Thymus (tissue), 11 donors: Measurements from ENCODE around the gene UBE2Z. TPM values are rescaled to one million over a fixed set of nuclear protein-coding genes. Genes with fewer than 3 reads are reported as not detected.

Source experiments
- DNase-seq, 9 donors: peaks; one replicate each; pipeline ENCODE4 v3.0.0-alpha.2; 2013; ENCODE audit warnings: low spot score in 9 of 9, low read depth in 6 of 9, missing footprints in 1 of 9
- H3K27ac ChIP-seq, 2 donors: one replicate each; pipeline ENCODE4 v1.5.1; 2013; ENCODE audit warnings: control low read depth in 1 of 2, low read depth in 1 of 2, low read length in 1 of 2, mild to moderate bottlenecking in 1 of 2, moderate library complexity in 1 of 2
- H3K27me3 ChIP-seq, 2 donors: one replicate each; pipeline ENCODE4 v1.5.1; 2013; ENCODE audit warnings: low read length in 1 of 2; ENCODE audit not compliant: control insufficient read depth in 2 of 2, insufficient read depth in 1 of 2
- H3K36me3 ChIP-seq, 2 donors: one replicate each; pipeline ENCODE4 v1.5.1; 2013; ENCODE audit warnings: low read length in 1 of 2, mild to moderate bottlenecking in 1 of 2, moderate library complexity in 1 of 2; ENCODE audit not compliant: control insufficient read depth in 2 of 2, insufficient read depth in 2 of 2
- H3K4me1 ChIP-seq, 2 donors: one replicate each; pipeline ENCODE4 v1.5.1; 2013; ENCODE audit warnings: low read length in 2 of 2; ENCODE audit not compliant: control insufficient read depth in 2 of 2, insufficient read depth in 2 of 2
- H3K4me3 ChIP-seq, 2 donors: one replicate each; pipeline ENCODE4 v1.5.1; 2013; ENCODE audit warnings: low read length in 2 of 2, control low read depth in 1 of 2, mild to moderate bottlenecking in 1 of 2
- H3K9me3 ChIP-seq, 2 donors: one replicate each; pipeline ENCODE4 v1.5.1; 2013; ENCODE audit warnings: low read length in 1 of 2, mild to moderate bottlenecking in 1 of 2; ENCODE audit not compliant: control insufficient read depth in 2 of 2, insufficient read depth in 1 of 2
- WGBS: extraction: QIAGEN DNeasy Blood & Tissue Kit; methylation state at CpG from one replicate; pipeline ENCODE4 v1.1.7; 2013; 5-methylcytosine and 5-hydroxymethylcytosine counted together
- polyA plus RNA-seq: library from polyadenylated mRNA; stranded (reverse); fragments of 200-250 nt; gene quantifications from one replicate; pipeline ENCODE4 v1.2.3, GENCODE V29; 2013
- total RNA-seq: library from RNA; stranded (reverse); fragments of 120-200 nt; gene quantifications from one replicate; pipeline ENCODE4 v1.2.4, GENCODE V29; 2013
- donor health status: healthy.

The UBE2Z gene
- total and polyA plus RNA-seq, 2 donors = 44.7 to 73.4 TPM

- no peaks in the 10 kb centered on the region for H3K9me3 ChIP-seq
- H3K36me3 ChIP-seq = peaks cover 30 to 52% of the 10 kb centered on the region in 2 donors
- H3K4me3 ChIP-seq = no peak overlapping the region
- no peak for DNase-seq
- H3K27me3 ChIP-seq = no peaks in the 10 kb centered on the region
- WGBS = 96% methylated on average over 2 of the region's 2 CpGs
- H3K27ac ChIP-seq = no peak overlapping the region
- peaks cover 12 to 25% of the 10 kb centered on the region in 2 donors for H3K4me1 ChIP-seq
Observed at GRCh38 chr17:48910370-48910769, 2.2 kb downstream of the UBE2Z start.

GRCh38 chr17:48912476-48912875, 4.3 kb downstream of the UBE2Z start:
- no peaks in the 10 kb centered on the region for H3K9me3 ChIP-seq
- no peak overlapping the region for H3K4me3 ChIP-seq
- WGBS = 99% methylated on average over 2 of the region's 2 CpGs
- H3K4me1 ChIP-seq = peaks cover 10 to 24% of the 10 kb centered on the region in 2 donors
- no peak for DNase-seq
- H3K36me3 ChIP-seq = peaks cover 50 to 72% of the 10 kb centered on the region in 2 donors
- H3K27me3 ChIP-seq = no peaks in the 10 kb centered on the region
- no peak overlapping the region for H3K27ac ChIP-seq

GRCh38 chr17:48915459-48916282, 7.5 kb downstream of the UBE2Z start:
- peak overlapping the region; percentile 19 to 69 for H3K27ac ChIP-seq
- H3K36me3 ChIP-seq = peaks cover 75 to 91% of the 10 kb centered on the region in 2 donors
- peak in 1 of 9 donors; percentile 38 for DNase-seq
- WGBS = 91% methylated on average over 5 of the region's 5 CpGs
- H3K9me3 ChIP-seq = no peaks in the 10 kb centered on the region
- H3K27me3 ChIP-seq = no peaks in the 10 kb centered on the region
- no peak overlapping the region for H3K4me3 ChIP-seq
- peaks cover 0 to 3% of the 10 kb centered on the region in 2 donors for H3K4me1 ChIP-seq

GRCh38 chr17:48925251-48925990, 17.2 kb downstream of the UBE2Z start:
- Histone ChIP-seq H3K27ac (no peak overlapping the region), H3K27me3 (no peaks in the 10 kb centered on the region), H3K4me3 (no peak overlapping the region), H3K36me3 (peaks cover 88 to 96% of the 10 kb centered on the region in 2 donors), H3K9me3 (peaks cover 0 to 2% of the 10 kb centered on the region in 2 donors), H3K4me1 (no peaks in the 10 kb centered on the region)
- no peak for DNase-seq
- WGBS = 84% methylated on average over 4 of the region's 4 CpGs

GRCh38 chr17:48925991-48926342, 17.8 kb downstream of the UBE2Z start:
- H3K4me1 ChIP-seq = no peaks in the 10 kb centered on the region
- H3K4me3 ChIP-seq = no peak overlapping the region
- 90% methylated on average over 3 of the region's 3 CpGs for WGBS
- H3K36me3 ChIP-seq = peaks cover 86 to 96% of the 10 kb centered on the region in 2 donors
- no peaks in the 10 kb centered on the region for H3K27me3 ChIP-seq
- DNase-seq = no peak
- H3K9me3 ChIP-seq = peaks cover 0 to 2% of the 10 kb centered on the region in 2 donors
- H3K27ac ChIP-seq = no peak overlapping the region

- peaks cover 83 to 96% of the 10 kb centered on the region in 2 donors for H3K36me3 ChIP-seq
- WGBS = 96% methylated on average over 6 of the region's 6 CpGs
- H3K4me3 ChIP-seq = no peak overlapping the region
Observed at GRCh38 chr17:48927978-48928745, 20.0 kb downstream of the UBE2Z start.

GRCh38 chr17:48928876-48929811, 20.9 kb downstream of the UBE2Z start:
- Histone ChIP-seq H3K4me3 (no peak overlapping the region), H3K27me3 (no peaks in the 10 kb centered on the region), H3K9me3 (peaks cover 0 to 2% of the 10 kb centered on the region in 2 donors), H3K36me3 (peaks cover 83 to 96% of the 10 kb centered on the region in 2 donors), H3K27ac (no peak overlapping the region), H3K4me1 (no peaks in the 10 kb centered on the region)
- WGBS = 98% methylated on average over 6 of the region's 6 CpGs
- no peak for DNase-seq

More at GRCh38 chr17:48927978-48928745, 20.0 kb downstream of the UBE2Z start:
- H3K4me1 ChIP-seq = no peaks in the 10 kb centered on the region
- peaks cover 0 to 2% of the 10 kb centered on the region in 2 donors for H3K9me3 ChIP-seq
- DNase-seq = no peak
- no peak overlapping the region for H3K27ac ChIP-seq
- H3K27me3 ChIP-seq = no peaks in the 10 kb centered on the region

GRCh38 chr17:48929812-48930165, 21.6 kb downstream of the UBE2Z start:
- WGBS = 86% methylated on average over 1 of the region's 1 CpG
- peaks cover 81 to 95% of the 10 kb centered on the region in 2 donors for H3K36me3 ChIP-seq
- no peak for DNase-seq
- H3K27me3 ChIP-seq = no peaks in the 10 kb centered on the region
- H3K27ac ChIP-seq = no peak overlapping the region
- H3K4me3 ChIP-seq = no peak overlapping the region
- H3K4me1 ChIP-seq = no peaks in the 10 kb centered on the region
- H3K9me3 ChIP-seq = peaks cover 0 to 2% of the 10 kb centered on the region in 2 donors
